Kidney tubule cell (primary cell): ENCODE data around the gene HSPH1.
A peak's percentile ranks its signal among the peaks of the same experiment; 100 is the strongest.
"Not testable (repeated sequence)": the region's sequence is repeated elsewhere in the genome, so short reads cannot be mapped to it uniquely, and the experiment has no call there.

Experiments used
- DNase-seq: peaks from one replicate; pipeline ENCODE4 v3.0.0-alpha.2; 2018; ENCODE audit warnings: low spot score

HSPH1 gene

DNA sequence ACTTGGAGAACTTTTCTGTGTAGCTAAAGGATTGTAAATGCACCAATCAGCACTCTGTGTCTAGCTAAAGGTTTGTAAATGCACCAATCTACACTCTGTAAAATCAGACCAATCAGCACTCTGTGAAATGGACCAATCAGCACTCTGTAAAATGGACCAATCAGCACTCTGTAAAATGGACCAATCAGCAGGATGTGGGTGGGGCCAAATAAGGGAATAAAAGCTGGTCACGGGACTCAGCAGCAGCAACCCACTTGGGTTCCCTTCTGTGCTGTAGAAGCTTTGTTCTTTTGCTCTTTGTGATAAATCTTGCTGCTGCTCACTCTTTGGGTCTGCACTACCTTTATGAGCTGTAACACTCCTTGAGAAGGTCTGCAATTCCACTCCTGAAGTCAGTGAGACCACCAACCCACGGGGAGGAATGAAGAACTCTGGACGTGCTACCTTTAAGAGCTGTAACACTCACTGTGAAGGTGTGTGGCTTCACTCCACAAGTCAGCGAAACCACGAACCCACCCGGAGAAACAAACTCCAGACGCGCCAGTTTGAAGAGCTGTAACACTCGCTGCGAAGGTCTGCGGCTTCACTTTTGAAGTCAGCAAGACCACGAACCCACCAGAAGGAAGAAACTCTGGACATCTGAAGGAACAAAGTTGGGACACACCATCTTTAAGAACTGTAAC lies 16.2 kb upstream of the HSPH1 start:
- DNase-seq: not testable (repeated sequence)

DNA sequence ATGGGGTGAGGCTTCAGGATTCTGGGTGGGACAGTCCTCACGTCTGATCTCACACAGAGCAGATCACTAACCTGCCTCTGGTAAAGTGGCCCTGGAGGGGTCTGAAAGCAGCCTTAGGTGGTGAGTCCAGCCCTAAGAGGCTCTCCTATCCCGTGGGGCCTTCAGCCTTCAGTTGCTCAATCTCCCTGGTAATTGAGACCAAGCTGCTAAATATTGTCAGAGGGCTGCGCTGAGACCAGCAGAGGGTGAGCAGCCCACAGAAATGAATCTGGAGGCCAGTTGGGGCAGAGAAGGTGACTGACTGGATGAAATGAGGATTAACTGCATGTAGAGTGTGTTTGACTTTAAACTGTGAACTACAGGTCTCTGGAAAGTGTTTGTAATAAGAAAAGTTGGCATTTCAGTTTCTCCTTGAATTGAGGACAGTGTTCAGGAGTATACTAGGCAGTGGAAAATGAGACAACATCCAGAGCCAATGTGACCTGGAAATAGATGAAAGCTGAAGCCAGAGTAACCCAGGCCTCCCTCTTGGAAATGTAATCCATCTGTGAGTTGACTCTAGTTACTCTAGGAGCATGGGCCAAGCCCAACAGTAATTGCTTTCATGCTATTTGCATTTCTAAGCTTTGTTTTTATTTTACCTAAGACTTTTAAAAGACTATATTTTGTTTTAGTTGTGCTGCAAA lies 14.3 kb upstream of the HSPH1 start:
- no peak for DNase-seq

DNA sequence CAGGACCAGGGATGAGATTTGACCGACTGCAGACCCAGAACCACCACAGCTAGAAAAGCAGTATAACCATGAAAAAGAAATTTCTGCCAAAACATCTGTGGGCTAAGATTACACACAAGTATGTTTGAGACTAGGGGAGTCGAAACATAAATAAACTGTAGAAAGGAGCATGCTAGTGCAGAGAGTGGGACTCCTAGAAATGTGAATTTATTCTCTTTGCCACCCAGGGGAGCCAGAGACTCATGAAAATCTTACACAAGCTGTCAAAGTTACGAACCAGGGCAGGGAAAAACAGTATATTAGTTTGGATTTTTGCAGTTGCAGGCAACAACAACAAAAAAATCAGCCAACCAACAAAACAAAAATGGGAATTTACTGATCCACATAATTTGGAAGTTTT lies 12.3 kb upstream of the HSPH1 start:
- DNase-seq: no peak

DNA sequence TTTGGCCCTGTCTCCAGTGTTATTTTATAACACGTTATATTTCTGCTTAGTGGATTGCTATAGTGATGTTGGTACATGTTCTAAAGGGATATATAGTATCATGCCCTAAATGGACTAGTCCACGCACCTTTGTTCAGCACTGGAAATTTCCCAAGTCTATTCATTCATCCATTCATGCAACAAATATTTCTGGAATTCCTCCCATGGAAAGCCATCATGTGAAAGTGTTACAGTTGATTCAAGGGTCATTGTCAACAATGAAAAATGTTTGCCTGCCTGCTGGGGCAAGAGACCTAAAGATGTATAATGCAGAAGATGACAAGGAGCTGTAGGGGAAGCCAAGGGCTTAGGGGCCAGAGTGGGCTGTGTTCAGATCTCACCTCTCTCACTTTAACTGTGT lies 10.8 kb upstream of the HSPH1 start:
- DNase-seq: peak; percentile 94

DNA sequence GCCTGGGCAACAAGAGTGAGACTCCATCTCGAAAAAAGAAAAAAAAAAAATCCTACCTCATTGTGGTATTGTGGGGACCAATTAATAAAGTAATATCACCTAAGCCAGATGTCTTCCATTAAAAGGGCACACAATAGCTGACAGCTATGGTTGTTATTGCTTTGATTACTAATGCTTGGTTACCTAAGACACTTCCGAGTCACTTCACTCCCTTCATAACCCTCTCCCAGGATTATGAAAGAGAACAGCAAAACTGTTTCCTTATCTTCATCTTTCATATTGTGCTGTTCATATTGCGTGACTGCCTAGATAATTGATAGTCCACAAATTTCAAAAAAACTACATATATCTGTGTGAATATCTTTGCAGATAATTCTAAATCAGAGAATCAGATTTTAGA lies 10.3 kb upstream of the HSPH1 start:
- DNase-seq: peak; percentile 82

DNA sequence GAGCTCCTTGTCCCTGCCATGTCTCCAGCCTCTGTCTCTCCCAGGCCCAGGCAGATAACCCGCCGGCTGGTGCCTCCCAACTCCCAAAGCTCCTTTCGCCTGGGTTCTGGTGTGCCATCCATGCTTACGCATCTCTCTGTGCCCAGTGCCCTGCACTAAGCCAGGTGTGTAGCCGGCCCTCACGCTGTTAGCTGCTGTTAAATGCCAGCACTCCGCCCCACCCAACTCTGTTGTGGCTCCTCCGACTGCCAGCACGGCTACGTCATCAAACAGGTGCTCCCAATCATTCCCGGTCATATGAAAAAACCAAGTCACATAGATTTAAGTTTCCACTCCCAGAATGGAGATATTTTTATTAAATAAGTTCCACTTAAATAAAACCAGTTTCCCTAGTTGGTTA lies 7.0 kb upstream of the HSPH1 start:
- no peak for DNase-seq

DNA sequence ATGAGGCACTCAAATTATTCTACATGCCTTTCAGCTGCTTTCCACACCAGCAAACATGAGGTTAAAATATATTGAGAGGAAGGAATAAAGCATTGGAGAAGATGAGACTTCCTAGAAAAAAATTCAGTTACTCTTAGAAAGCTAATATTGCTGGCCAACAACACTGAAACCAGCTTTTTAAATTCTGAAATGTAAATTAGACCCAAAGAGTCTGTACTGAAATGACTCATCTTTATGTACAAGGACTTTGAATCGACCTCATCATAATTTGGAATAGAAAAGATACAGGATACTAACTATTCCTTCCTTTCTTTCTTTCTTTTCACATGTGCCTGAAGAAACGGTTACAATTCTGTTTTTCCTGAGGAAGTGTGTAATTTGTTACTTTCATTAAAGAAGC lies 6.5 kb upstream of the HSPH1 start:
- DNase-seq: no peak

DNA sequence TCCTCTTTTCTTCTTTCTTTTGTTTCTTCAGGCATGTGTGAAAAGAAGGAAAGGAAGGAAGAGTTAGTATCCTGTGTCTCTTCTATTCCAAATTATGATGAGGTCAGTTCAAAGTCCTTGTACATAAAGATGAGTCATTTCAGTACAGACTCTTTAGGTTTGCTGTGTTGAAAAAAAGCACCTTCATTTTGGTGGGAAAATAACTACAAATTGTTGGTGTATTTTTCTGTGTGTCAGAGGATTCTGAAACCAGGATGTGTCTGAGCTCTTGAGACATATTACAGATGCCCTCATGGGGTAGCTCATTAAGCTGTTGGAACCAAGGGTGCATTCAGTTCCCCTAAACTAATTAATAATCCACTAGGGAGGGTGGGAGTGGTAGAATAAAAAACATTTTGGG lies 5.8 kb upstream of the HSPH1 start:
- peak; percentile 14 for DNase-seq

DNA sequence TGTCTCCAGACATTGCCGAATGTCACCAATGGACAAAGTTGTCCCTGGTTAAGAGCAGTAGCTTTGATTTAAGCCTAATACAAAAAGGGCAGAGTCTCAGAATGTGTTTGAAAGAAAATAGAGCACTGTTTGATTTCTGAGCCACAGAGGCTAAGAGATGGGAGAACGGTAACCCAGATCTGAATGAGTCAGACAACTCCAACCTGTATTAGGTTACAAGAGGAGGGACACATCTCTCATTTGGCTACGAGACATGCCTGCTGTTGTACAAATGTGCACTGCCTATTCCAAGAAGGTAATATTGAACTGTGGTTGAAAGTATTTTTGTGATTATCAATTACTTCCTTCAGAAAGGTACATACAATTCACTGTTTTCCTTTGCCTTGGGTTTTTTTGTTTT lies 4.9 kb upstream of the HSPH1 start:
- peak; percentile 19 for DNase-seq

DNA sequence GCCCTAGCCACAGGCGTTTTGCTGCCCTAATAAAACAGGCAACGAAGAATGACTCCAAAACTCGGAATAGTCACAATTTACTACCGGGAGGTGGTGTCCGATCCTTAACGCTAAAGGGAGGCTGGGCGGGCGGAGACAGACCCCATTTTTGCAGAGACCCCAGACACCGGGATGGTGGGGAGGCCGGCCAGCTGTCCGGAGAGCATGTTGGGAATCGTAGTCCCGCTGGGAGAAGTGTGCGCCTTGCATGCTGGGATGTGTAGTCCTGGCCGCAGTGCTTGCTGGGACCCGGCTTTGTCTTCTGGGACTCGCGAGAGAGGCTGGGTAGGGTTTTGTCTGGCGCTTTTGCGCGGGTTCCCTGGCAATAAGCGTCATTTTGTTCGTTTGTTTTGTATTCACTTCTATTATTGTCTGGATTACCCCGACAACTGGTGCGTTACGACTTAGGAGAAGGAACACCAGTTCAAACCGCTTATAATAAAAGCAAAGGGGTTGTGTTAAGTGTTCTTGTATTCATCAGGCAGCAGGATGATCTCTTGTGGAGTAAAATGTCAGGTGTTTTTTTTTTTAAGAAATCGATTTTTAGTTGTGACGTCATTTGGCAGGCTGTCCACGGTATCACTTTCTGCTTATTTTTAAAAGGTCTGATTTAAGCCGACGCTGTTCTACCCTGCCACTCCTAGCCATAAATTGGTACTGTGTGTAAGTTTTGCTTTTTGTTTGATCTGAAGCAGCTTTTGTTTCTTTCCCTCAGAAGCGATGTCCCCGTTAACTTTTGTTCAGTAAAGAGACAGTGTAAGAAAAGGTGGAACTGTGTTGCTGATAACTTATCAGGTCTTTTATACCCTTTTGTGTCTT lies 676 bp upstream of the HSPH1 start:
- peak; percentile 99 for DNase-seq

DNA sequence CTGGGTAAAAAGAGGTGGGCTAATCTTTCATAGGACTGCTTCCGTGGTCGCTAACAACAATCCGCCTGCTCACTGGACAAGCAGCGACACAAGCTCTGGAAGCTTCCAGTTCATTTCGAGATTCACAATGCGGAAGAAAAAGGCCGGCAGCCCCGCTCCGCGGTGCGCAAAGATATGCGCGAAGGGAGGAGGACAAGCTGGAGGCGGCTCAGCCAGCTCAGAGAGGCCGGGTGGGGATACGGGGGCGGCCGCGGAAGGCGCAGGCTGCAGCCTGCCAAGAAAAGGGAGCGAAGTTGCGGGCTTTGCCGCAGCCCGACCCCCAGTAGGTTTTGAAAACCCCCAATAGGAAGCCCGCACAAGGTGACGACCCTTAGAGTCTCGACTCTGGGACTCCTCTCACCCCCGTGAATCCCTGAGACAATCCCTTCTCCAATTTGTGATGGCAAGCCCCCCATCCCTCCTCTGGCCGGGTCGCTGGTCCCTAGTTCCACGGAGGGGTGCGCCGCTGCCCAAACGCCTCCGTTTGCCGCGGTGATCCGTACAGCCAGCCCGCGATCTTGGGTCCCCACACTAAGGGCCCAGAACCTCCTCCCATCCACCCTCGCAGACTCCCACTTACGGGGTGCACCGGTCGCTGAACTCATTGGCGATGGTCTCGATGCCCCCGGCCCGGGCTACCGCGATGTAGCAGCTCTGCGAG lies 697 bp downstream of the HSPH1 start:
- peak; percentile 79 for DNase-seq

DNA sequence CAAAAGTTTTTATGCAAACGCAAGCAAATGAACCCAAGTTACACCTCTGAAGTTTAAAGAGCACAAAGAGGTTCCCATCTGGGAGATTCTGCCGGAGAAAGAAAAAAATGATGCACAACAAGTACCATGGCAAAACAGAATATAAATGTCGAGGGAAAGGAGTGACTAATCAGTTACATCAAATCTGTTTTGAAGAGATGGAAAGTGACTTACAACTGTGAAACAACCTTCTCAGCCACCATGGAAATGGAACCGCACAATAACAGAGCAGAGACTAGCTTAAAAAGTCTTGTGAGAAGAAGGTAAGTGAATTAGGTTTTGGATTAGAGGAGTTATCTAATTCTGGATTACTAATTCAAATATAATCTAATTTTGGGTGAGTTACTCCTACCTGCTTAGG lies 2.4 kb downstream of the HSPH1 start:
- no peak for DNase-seq

DNA sequence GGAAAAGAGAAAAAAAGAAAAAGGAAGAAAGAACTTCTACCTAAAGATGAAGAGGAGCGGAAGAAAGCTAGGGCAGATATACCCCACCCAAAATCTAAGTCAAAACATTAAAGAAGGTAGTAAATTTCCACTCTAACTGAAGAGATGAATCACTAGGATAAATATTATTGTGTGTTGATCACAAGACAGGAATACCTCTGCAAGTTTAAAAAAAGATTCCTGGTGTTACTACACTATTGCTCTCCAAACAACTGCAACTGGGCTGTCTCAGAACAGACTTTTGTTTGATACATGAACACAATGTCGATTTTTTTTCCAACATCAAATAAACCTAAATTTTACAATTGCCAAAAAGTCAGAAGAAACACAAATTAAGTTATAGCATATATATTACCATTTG lies 6.8 kb downstream of the HSPH1 start:
- no peak for DNase-seq

DNA sequence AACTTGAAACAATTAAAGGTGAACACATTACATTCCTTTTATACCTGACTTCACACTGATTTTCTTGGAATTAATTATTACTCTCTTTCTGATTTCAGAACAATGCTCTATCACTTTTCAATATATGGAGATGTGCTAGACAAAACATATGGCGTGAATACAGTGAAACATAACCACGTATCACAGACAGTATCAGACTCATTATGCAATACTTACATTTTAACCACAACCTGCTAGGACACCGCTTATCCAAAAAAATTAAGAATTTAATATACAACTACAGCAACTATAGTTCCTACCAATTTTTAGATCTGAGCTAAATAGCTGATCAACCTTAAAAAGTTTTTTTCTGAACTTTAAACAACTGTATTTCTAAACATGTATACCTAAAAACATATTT lies 9.9 kb downstream of the HSPH1 start:
- no peak for DNase-seq

DNA sequence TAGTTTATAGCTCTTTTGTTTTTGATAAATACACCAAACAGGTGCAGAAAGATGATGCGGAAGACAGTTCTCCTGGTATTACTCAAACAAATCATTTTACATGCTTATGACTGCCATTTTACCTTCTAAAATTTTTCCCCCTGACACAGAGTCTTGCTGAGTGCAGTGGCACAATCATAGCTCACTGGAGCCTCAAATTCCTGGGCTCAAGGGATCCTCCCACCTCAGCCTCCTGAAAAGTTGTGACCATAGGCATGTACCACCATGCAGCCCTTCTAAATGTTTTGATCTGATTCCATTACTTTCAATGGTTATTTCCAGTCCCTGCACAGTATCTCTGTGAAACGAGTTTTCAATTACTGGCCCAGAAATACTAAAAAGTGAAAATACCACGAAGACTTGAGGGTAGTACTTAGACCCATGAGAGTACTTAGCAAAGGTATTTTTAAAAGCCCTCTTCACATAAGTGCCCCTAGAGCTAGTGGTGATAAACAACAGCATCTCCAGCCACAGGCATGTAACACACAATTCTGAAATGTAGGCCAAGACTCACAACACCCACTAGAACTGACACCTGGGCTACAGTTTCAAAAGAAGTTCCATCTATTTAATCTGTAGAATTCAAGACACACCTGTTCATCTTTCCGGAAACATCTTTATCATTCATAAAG lies 11.3 kb downstream of the HSPH1 start:
- DNase-seq: no peak

DNA sequence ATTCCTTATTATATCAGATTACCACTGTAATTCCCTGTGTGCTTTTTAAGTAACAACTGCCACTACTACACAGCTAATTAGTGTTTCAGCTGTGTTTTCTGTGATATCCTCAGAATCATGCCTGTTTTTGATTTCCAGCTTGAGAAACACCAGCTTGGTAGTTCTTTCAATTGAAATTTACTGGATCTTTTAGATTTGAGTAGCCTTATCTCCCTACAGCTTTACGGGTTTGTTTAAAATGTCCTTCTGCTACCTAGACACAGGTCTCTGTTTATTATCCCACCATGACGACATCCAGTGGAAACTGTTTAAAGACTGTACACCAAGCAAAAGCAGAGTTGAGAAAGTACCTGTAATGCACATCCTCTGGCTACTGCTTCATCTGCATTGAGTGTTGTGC lies 12.1 kb downstream of the HSPH1 start:
- DNase-seq: no peak

DNA sequence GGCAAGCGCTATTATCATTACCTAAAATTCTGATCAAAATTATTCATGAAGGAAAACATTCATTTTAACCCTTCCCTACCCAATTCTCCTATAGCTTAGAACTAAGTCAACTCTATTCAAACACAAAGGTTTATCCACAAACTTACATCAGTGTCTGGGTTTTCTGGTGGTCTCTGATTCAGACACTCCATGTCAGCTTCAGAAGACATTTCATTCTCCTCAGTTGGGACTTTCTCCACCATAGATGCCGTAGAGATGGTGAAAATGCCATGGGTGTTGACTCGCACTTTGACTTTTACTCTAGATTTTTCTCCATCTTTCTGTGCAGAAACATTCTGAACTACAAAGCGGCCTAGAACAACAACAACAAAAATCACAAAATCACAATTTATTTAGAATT lies 16.3 kb downstream of the HSPH1 start:
- no peak for DNase-seq

DNA sequence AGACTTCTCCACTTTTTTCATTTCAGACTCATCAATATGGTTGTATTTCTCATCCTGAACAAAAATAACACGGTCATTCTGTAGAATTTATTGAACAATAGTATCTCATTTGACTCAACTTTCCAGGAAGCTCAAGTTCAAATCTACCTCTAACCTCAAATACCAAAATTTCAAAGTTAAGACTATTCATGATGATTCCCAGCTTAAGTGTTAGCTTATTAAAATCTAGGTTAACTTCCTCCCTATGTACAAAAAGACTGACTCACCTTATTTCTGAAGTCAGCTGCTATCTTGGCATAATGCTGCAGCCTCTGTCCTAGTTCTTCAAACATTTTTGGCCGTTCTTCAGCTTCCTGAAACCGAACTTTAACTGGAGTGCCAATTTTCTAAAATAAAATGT lies 23.2 kb downstream of the HSPH1 start:
- DNase-seq: no peak

DNA sequence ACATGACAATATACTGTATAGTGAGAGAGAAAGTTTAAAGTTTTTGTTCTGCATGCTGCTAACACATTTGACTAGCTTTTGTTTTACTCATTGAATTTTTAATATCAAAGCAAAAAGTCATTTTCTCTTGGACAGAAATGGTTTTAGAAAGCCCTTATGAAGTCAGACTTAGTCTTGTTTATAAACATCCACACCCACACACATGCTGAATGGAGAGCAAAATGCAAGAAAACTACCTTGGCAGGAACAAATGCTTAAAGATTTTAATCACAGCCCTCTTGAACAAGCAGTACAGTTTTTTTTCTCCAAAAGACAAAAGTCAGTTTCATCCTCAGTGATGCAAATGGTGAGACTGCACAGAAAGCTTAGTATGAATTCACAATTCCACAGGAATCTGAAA lies 25.0 kb downstream of the HSPH1 start:
- no peak for DNase-seq

DNA sequence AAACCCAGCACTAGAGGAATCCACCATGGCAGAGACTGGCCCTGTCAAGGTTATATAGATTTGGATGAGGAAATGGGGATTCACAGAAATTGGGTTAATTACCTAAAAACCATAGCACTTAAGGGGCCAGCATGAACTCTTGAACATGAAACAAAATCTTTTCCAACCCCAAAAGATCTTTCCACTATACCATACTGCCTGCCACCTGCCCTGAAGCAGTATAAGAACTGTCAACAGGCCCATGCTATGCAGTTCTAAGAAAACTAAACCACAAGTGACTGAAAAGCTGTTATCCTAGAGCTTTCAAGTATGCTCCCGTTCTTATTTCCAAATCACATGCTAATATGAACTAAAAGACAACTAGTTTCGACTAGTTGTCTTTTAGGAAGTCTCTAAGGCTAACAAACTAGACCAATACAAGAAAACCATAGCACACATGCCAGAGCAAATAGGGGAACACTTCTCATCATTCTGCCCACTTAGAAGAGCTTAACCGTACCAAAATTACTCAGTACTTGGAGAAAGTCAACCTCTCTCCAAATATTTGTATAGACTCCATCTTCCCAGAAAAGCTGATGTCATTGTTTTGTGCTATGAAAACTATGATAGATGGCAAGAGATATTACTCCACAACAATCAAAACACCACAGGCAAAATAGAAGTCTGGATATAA lies 27.5 kb downstream of the HSPH1 start:
- DNase-seq: no peak

DNA sequence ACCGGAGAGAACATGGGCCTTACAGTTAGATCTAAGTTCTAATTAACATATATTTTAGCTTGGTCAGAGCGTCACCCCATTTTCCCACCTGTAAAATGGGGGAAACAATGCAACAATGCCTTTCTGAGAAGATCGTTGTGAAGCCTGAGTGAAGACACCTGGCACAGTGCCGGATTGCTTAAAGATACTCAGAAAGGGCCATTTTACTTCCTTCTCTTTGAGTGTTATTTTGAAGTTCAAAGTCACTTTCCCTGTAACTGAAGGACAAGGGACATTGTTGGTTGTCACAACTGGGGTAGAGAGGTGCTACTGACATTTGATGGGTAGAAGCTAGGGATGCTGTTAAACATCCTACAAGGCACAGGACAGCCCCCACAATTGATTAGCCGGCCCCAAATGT lies 28.1 kb downstream of the HSPH1 start:
- DNase-seq: no peak
